Fibroblast of skin of abdomen (primary cell): ENCODE data around the gene DNAJC15.
"Not testable (repeated sequence)": the region's sequence is repeated elsewhere in the genome, so short reads cannot be mapped to it uniquely, and the experiment has no call there.

Source experiments
- DNase-seq: peaks from one replicate; pipeline ENCODE4 v3.0.0-alpha.2; 2013

Gene DNAJC15

GRCh38 chr13:43005460-43006236 lies 17.7 kb upstream of the DNAJC15 start:
- peak; percentile 65 for DNase-seq

GRCh38 chr13:43006893-43007631 lies 16.3 kb upstream of the DNAJC15 start:
- peak; percentile 81 for DNase-seq

- peak; percentile 62 for DNase-seq
Measured at GRCh38 chr13:43008596-43008995, 14.8 kb upstream of the DNAJC15 start.

GRCh38 chr13:43009506-43009905 lies 13.9 kb upstream of the DNAJC15 start:
- peak; percentile 65 for DNase-seq

GRCh38 chr13:43014162-43014561 lies 9.2 kb upstream of the DNAJC15 start:
- DNase-seq, result no peak

GRCh38 chr13:43016226-43016625 lies 7.2 kb upstream of the DNAJC15 start:
- DNase-seq, result no peak

- DNase-seq, result peak; percentile 35
Measured at GRCh38 chr13:43019811-43020210, 3.6 kb upstream of the DNAJC15 start.

GRCh38 chr13:43020794-43021193 lies 2.6 kb upstream of the DNAJC15 start:
- no peak for DNase-seq

- peak; percentile 87 for DNase-seq
Measured at GRCh38 chr13:43021926-43022670, 1.3 kb upstream of the DNAJC15 start.

GRCh38 chr13:43022934-43023288 lies 475 bp upstream of the DNAJC15 start:
- no peak for DNase-seq

- no peak for DNase-seq
Measured at GRCh38 chr13:43026262-43026661, 2.9 kb downstream of the DNAJC15 start.

GRCh38 chr13:43030548-43030947 lies 7.2 kb downstream of the DNAJC15 start:
- DNase-seq, result no peak

GRCh38 chr13:43031881-43032280 lies 8.5 kb downstream of the DNAJC15 start:
- DNase-seq, result no peak

- DNase-seq, result no peak
Measured at GRCh38 chr13:43033038-43033437, 9.7 kb downstream of the DNAJC15 start.

GRCh38 chr13:43036351-43037250 lies 13.2 kb downstream of the DNAJC15 start:
- no peak for DNase-seq

GRCh38 chr13:43039966-43040365 lies 16.6 kb downstream of the DNAJC15 start:
- no peak for DNase-seq

- DNase-seq, result not testable (repeated sequence)
Measured at GRCh38 chr13:43040581-43041368, 17.4 kb downstream of the DNAJC15 start.

GRCh38 chr13:43041369-43041921 lies 18.1 kb downstream of the DNAJC15 start:
- no peak for DNase-seq

- DNase-seq, result no peak
Measured at GRCh38 chr13:43042410-43042921, 19.1 kb downstream of the DNAJC15 start.

GRCh38 chr13:43044720-43045301 lies 21.4 kb downstream of the DNAJC15 start:
- no peak for DNase-seq
